Neural cell (in vitro differentiated cells): Measurements from ENCODE around the gene LACTBL1. TPM values are rescaled to one million over a fixed set of nuclear protein-coding genes. Genes with fewer than 3 reads are reported as not detected.

Source experiments
- H2AFZ ChIP-seq: fragments of 200-600, 300-800 bp; sonication (generic), shearing (Covaris generic); 2 replicates; pipeline ENCODE4 v1.6.0; 2014; ENCODE audit warnings: low read depth, mild to moderate bottlenecking, antibody characterized with exemption, low read length, moderate library complexity
- H3F3A ChIP-seq: fragments of 200-600 bp; shearing (Covaris generic); 2 replicates; pipeline ENCODE4 v1.6.1; 2016; ENCODE audit warnings: mild to moderate bottlenecking, moderate library complexity, mixed read lengths, antibody characterized with exemption, low read length; ENCODE audit not compliant: insufficient read depth, poor library complexity, severe bottlenecking
- H3K27ac ChIP-seq: fragments of 200-600, 300-800 bp; sonication (generic), shearing (Covaris generic); 2 replicates; pipeline ENCODE4 v1.5.1; 2014; ENCODE audit warnings: mild to moderate bottlenecking, low read length, moderate library complexity
- H3K27me3 ChIP-seq: fragments of 300-800, 200-600 bp; sonication (generic), shearing (Covaris generic); 2 replicates; pipeline ENCODE4 v1.6.0; 2014; ENCODE audit warnings: mild to moderate bottlenecking, low read depth, low read length, moderate library complexity; ENCODE audit not compliant: insufficient read depth
- H3K36me3 ChIP-seq: fragments of 300-800, 200-600 bp; sonication (generic), shearing (Covaris generic); 2 replicates; pipeline ENCODE4 v1.5.1; 2014; ENCODE audit warnings: mild to moderate bottlenecking, antibody characterized with exemption, low read length, moderate library complexity; ENCODE audit not compliant: insufficient read depth
- H3K4me2 ChIP-seq: fragments of 300-800, 200-600 bp; sonication (generic), shearing (Covaris generic); 2 replicates; pipeline ENCODE4 v1.6.0; 2014; ENCODE audit warnings: mild to moderate bottlenecking, low read length
- H3K4me3 ChIP-seq: fragments of 300-800, 200-600 bp; sonication (generic), shearing (Covaris generic); 2 replicates; pipeline ENCODE4 v1.5.1; 2014; ENCODE audit warnings: mild to moderate bottlenecking, low read length, moderate library complexity
- H3K79me2 ChIP-seq: fragments of 200-600 bp; shearing (Covaris generic); replicated peaks from 2 replicates; pipeline ENCODE4 v1.6.0; 2014; ENCODE audit warnings: mild to moderate bottlenecking, low read length, moderate library complexity; ENCODE audit not compliant: insufficient read depth
- H3K9ac ChIP-seq: fragments of 300-800, 200-600 bp; sonication (generic), shearing (Covaris generic); 2 replicates; pipeline ENCODE4 v1.6.1; 2016; ENCODE audit warnings: mild to moderate bottlenecking, low read length, mixed read lengths
- H3K9me2 ChIP-seq: fragments of 200-600 bp; shearing (Covaris generic); 2 replicates; pipeline ENCODE4 v1.6.1; 2016; ENCODE audit warnings: mild to moderate bottlenecking, low read length, mixed read lengths; ENCODE audit not compliant: insufficient read depth
- H3K9me3 ChIP-seq: fragments of 200-600, 300-800 bp; sonication (generic), shearing (Covaris generic); 2 replicates; pipeline ENCODE4 v1.6.1; 2016; ENCODE audit warnings: mild to moderate bottlenecking, mixed run types, low read length, moderate library complexity, mixed read lengths
- H4K20me1 ChIP-seq: fragments of 200-600 bp; shearing (Covaris generic); 2 replicates; pipeline ENCODE4 v1.6.1; 2016; ENCODE audit warnings: mild to moderate bottlenecking, mixed run types; ENCODE audit not compliant: insufficient read depth
- EP300 ChIP-seq: fragments of 450-650 bp; conservative IDR thresholded peaks from 2 replicates; pipeline ENCODE4 v1.6.1; 2014; ENCODE audit warnings: antibody characterized with exemption, mild to moderate bottlenecking, moderate library complexity; ENCODE audit not compliant: poor library complexity, severe bottlenecking
- EZH2 ChIP-seq: fragments of 200-600, 300-800 bp; shearing (Covaris generic), sonication (generic); IDR thresholded peaks from 2 replicates; pipeline ENCODE4 v1.6.1; 2014; ENCODE audit warnings: antibody characterized with exemption, low read length, borderline replicate concordance, mild to moderate bottlenecking; ENCODE audit not compliant: insufficient read depth, poor library complexity, severe bottlenecking
- MXI1 ChIP-seq: fragments of 450-650 bp; conservative IDR thresholded peaks from 2 replicates; pipeline ENCODE4 v1.6.1; 2014; ENCODE audit warnings: antibody characterized with exemption, mild to moderate bottlenecking; ENCODE audit not compliant: poor library complexity, severe bottlenecking
- POLR2AphosphoS5 ChIP-seq: IDR thresholded peaks from 2 replicates; pipeline ENCODE4 v1.6.1; 2012
- RAD21 ChIP-seq: fragments of 450-650 bp; conservative IDR thresholded peaks from 2 replicates; pipeline ENCODE4 v1.6.1; 2014; ENCODE audit warnings: antibody characterized with exemption, mild to moderate bottlenecking, moderate library complexity
- SMC3 ChIP-seq: fragments of 450-650 bp; conservative IDR thresholded peaks from 2 replicates; pipeline ENCODE4 v1.6.1; 2014; ENCODE audit warnings: antibody characterized with exemption, mild to moderate bottlenecking, moderate library complexity; ENCODE audit not compliant: poor library complexity
- TAF1 ChIP-seq: IDR thresholded peaks from 2 replicates; pipeline ENCODE4 v1.6.1; 2012; ENCODE audit warnings: low read depth
- polyA plus RNA-seq: library from polyadenylated mRNA; depleted of rRNA; stranded (reverse); fragments of >200 nt; gene quantifications from 2 replicates; pipeline ENCODE4 v1.2.3, GENCODE V29; 2014
- TF ChIP-seq, protein P1 (sequence below): fragments of 450-650 bp; IDR thresholded peaks from 2 replicates; pipeline ENCODE4 v1.5.1; 2014; ENCODE audit warnings: antibody characterized with exemption, mild to moderate bottlenecking, moderate library complexity; ENCODE audit not compliant: poor library complexity, severe bottlenecking
- TF ChIP-seq, protein P2 (sequence below): IDR thresholded peaks from 2 replicates; pipeline ENCODE4 v1.6.1; 2012; ENCODE audit warnings: borderline replicate concordance

Gene LACTBL1
- polyA plus RNA-seq, 1 donor from 2014 or later, result not detected

DNA sequence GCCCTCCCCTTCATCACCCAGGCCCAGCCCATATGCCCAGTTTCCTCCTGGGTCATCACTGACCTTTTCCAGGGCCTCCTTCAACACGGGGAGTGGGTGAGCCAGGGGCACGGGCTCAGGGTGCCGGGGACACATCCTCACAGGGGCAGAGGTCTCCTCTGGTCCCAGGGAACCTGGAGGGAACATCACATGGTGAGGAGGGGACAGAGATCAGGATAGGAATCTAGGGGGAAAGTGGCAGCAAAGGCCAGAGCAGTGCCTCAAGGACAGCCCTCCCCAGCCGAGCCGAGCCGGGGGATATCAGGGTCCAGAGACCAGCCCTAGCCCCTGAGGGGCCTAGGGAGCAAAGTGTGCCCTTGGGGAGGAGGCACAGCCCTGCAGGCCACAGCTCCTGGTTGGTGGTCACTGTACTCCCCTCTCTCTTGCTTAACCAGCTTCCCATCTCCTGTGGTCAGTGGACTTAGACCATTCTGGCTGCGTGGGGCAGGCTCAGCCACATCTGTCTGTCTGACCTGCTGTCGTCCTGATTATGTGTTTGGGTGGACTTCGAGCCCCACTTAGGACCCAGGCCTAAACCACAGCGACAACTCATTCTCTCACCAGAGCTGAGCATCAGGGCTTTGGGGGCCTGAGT, 9.5 kb downstream of the LACTBL1 start:
- TF ChIP-seq, protein P1, sequence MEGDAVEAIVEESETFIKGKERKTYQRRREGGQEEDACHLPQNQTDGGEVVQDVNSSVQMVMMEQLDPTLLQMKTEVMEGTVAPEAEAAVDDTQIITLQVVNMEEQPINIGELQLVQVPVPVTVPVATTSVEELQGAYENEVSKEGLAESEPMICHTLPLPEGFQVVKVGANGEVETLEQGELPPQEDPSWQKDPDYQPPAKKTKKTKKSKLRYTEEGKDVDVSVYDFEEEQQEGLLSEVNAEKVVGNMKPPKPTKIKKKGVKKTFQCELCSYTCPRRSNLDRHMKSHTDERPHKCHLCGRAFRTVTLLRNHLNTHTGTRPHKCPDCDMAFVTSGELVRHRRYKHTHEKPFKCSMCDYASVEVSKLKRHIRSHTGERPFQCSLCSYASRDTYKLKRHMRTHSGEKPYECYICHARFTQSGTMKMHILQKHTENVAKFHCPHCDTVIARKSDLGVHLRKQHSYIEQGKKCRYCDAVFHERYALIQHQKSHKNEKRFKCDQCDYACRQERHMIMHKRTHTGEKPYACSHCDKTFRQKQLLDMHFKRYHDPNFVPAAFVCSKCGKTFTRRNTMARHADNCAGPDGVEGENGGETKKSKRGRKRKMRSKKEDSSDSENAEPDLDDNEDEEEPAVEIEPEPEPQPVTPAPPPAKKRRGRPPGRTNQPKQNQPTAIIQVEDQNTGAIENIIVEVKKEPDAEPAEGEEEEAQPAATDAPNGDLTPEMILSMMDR, result no peak
- TF ChIP-seq RAD21, result no peak
- TF ChIP-seq, protein P2, sequence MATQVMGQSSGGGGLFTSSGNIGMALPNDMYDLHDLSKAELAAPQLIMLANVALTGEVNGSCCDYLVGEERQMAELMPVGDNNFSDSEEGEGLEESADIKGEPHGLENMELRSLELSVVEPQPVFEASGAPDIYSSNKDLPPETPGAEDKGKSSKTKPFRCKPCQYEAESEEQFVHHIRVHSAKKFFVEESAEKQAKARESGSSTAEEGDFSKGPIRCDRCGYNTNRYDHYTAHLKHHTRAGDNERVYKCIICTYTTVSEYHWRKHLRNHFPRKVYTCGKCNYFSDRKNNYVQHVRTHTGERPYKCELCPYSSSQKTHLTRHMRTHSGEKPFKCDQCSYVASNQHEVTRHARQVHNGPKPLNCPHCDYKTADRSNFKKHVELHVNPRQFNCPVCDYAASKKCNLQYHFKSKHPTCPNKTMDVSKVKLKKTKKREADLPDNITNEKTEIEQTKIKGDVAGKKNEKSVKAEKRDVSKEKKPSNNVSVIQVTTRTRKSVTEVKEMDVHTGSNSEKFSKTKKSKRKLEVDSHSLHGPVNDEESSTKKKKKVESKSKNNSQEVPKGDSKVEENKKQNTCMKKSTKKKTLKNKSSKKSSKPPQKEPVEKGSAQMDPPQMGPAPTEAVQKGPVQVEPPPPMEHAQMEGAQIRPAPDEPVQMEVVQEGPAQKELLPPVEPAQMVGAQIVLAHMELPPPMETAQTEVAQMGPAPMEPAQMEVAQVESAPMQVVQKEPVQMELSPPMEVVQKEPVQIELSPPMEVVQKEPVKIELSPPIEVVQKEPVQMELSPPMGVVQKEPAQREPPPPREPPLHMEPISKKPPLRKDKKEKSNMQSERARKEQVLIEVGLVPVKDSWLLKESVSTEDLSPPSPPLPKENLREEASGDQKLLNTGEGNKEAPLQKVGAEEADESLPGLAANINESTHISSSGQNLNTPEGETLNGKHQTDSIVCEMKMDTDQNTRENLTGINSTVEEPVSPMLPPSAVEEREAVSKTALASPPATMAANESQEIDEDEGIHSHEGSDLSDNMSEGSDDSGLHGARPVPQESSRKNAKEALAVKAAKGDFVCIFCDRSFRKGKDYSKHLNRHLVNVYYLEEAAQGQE, result no peak
- no peak for TF ChIP-seq MXI1
- no peak for TF ChIP-seq EP300
- no peak for TF ChIP-seq EZH2
- TF ChIP-seq TAF1, result no peak
- TF ChIP-seq SMC3, result no peak
- TF ChIP-seq POLR2AphosphoS5, result no peak
- H3K27ac ChIP-seq, result no peak overlapping the region
- H4K20me1 ChIP-seq, result no peaks in the 10 kb centered on the region
- no peak overlapping the region for H3K4me3 ChIP-seq
- H3K79me2 ChIP-seq, result no peaks in the 10 kb centered on the region
- no peak overlapping the region for H3K4me2 ChIP-seq
- no peak overlapping the region for H2AFZ ChIP-seq
- no peaks in the 10 kb centered on the region for H3F3A ChIP-seq
- peaks cover 9% of the 10 kb centered on the region for H3K9me3 ChIP-seq
- no peak overlapping the region for H3K9ac ChIP-seq
- no peaks in the 10 kb centered on the region for H3K9me2 ChIP-seq
- no peaks in the 10 kb centered on the region for H3K36me3 ChIP-seq
- H3K27me3 ChIP-seq, result no peaks in the 10 kb centered on the region

DNA sequence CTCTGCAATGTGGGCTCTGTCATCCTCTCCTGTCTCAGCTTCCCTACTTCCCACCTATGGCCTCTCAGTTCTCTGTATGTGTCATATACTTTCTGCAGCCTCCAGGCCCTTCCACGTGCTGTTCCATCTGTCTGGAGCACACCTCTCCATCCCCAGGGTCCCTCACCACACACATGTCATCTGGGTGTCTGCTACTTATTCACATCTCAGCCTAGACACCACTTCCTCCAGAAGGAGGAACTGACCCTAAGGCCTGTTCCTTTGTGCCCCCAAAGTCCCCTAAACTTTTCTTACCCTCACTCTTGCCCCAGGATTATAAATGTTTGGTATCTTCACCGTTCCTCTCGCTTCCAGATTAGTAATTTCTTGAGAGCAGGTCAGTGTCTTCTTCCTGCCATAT, 10.1 kb downstream of the LACTBL1 start:
- Histone ChIP-seq H2AFZ (no peak overlapping the region), H3K36me3 (no peaks in the 10 kb centered on the region), H4K20me1 (no peaks in the 10 kb centered on the region), H3K9me3 (peaks cover 9% of the 10 kb centered on the region), H3K9me2 (no peaks in the 10 kb centered on the region), H3K4me3 (no peak overlapping the region), H3K9ac (no peak overlapping the region), H3F3A (no peaks in the 10 kb centered on the region), H3K27ac (no peak overlapping the region), H3K4me2 (no peak overlapping the region), H3K27me3 (no peaks in the 10 kb centered on the region), H3K79me2 (no peaks in the 10 kb centered on the region)
- TF ChIP-seq TAF1 (no peak), SMC3 (no peak), RAD21 (no peak), EP300 (no peak), MXI1 (no peak), POLR2AphosphoS5 (no peak), EZH2 (no peak)
- TF ChIP-seq, protein P1, result no peak
- TF ChIP-seq, protein P2, result no peak
